Activated CD4-positive, alpha-beta T cell treated with anti-CD3 and anti-CD28 coated beads, Interleukin-2, Interleukin-4, amounts not matched to agents 100 ng/mL and 50 ng/mL, durations not matched to agents 16 hours and 8 hours (primary cell): ENCODE measurements around the gene NDRG4.
"Not testable (repeated sequence)": the region's sequence is repeated elsewhere in the genome, so short reads cannot be mapped to it uniquely, and the experiment has no call there.

Source experiments
- DNase-seq: peaks from one replicate; pipeline ENCODE4 v3.0.0-alpha.2; 2020; ENCODE audit warnings: low spot score

The NDRG4 gene

DNA sequence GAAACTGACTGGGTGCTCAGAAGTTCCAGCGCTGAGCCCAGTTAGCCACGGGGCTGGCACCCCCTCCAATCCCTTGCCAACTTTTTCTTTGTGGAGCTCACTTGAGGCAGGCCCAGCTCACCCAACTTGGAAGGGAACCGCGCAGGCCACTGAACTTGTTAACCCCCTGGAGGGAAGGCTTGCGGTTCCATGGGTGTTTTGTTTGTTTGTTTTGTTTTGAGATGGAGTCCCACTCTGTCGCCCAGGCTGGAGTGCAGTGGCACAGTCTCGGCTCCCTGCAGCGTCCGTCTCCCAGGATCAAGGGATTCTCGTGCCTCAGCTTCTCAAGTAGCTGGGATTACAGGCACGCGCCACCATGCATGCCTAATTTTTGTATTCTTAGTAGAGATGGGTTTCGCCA lies 34.1 kb upstream of the NDRG4 start:
- no peak for DNase-seq

DNA sequence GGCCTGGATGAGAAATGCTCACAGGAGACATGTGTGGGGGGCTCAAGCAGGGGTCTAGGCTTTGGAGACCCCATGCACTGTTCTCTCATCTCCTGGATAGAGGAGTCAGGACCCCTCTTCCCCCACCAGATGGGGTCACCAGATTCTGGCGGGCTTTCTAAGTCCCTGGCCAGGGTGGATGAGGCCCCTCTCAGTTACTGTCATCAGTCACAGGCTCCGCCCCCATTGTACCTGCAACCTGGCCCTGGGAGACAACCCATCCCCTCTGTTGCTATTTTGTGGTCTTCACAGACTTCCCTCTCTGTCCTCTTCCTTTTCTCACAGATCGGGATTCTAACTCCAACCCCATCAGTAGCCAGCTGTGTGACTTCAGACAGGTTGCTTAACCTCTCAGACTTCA lies 33.5 kb upstream of the NDRG4 start:
- DNase-seq = no peak

DNA sequence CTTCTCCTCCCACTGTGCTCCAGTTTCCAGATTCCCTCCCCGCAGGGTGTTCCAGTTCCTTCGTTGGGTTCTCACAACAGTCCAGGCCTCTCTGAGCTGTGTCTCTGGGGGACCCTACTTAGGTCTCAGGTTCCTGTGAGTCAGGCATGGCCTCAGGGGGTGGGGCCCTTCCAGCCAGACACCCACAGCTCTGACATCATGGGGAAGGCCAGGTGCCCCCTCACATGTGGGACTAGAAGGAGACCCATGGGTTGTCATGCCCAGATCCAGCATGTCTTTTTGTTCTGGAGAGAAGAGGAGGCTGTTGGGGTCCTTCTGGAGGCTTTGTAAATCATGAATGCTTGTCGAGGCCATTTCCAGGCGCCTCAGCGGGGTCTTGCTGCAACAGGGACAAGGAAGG lies 32.0 kb upstream of the NDRG4 start:
- no peak for DNase-seq

DNA sequence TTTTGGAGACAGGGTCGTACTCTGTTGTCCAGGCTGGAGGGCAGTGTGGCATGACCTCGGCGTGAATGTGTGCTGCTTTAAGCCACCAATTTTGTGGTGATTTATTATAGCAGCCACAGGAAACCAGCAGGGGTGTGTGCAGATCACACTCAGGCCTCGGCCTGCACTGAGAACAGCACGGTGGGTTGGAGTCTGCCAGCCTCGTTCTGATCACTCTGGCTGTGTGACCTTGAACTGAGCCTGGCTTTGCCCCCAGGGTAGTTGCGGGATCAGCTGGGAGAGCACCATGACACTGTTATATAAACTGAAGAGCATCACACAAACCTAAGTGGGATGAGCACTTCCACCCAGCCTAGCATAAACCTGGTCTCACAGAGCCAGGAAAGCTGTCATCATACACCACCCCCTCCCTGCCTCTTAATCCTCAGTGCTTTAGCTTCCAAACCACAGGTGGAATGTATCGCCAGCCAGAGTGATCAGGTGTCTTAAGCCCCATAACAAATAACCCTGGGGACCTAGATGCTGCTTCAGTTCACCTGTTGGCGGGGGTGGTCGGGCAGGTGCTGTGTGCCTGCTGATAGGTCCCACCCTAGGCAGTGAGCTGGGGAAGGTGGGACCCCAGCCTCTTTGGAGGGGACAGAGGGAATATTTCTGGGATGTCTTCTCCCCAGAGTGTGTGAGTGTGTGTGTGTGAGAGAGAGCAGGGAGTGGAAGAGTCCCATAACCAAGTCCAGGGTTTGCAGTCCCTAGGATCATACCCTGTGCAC lies 28.6 kb upstream of the NDRG4 start:
- DNase-seq = no peak

- no peak for DNase-seq
Measured at GRCh38 chr16:58472266-58472665, 27.7 kb upstream of the NDRG4 start.

DNA sequence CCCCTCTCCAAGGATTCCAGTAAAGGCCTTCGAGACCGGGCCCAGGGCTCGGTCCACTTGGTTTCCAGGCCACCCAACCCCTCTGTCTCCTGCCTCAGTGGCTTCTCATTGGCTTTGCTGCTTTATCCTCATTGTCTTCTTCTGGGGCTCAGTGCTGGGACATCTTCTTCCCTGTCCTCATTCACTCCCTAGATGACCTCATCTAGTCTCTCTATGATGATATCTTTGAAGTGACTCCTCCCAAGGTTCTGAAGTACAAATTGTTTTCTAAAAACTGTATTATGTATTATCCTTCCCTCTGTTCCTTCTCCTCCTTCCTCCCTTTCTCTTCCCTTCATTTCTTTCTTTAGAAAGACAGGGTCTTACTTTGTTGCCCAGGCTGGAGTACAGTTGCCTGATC lies 27.1 kb upstream of the NDRG4 start:
- no peak for DNase-seq

- DNase-seq = no peak
Measured at GRCh38 chr16:58474296-58474695, 25.6 kb upstream of the NDRG4 start.

GRCh38 chr16:58475091-58475619 lies 24.8 kb upstream of the NDRG4 start:
- DNase-seq = no peak

DNA sequence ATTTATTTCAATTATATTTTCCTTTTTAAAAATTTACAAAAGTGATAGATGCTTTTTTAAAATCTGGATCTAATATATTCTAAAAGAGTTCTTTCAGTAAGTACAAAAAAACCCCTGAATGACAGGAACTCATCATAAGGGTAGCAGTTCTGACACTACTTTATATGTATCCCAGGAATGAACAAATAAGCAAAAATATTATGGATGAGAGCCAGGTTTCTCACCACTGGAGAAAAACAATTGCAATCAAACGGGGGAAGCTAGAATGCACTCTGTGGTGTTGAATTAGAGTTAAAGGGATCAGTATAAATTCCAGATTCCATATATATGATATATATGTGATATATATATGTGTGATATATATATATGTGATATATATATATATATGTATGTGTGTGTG lies 23.2 kb upstream of the NDRG4 start:
- no peak for DNase-seq

- DNase-seq = no peak
Measured at GRCh38 chr16:58478427-58478826, 21.5 kb upstream of the NDRG4 start.

DNA sequence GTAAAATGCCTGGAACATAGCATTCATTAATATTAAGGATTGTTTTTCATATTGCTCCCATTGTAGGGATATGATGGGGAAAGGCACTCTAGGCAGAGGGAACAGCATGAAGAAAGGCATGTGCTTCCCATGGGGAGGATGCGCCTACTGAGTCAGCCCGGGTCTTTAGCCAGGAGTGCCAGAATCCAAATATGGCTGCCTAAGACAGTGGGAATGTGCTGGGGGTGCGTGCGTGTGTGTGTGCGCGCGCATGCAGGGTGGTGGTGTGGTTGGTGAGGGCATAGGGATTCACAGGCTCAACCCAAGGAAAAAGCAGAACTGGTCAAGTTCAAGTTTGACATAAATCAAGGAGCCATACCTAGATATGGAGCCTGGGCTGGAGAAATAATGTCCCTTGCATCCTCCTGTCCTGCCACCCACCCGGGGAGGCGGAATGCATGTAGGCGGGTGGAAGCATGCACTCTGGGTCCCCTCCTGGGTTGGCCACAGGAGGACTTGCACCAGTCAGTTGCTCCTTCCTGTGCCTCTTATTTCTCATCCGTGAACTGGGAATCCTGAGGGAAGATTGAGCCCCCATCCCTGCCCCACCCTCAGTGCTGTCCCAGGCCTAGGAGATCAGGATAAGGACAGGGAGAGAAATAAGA lies 18.6 kb upstream of the NDRG4 start:
- DNase-seq = no peak

DNA sequence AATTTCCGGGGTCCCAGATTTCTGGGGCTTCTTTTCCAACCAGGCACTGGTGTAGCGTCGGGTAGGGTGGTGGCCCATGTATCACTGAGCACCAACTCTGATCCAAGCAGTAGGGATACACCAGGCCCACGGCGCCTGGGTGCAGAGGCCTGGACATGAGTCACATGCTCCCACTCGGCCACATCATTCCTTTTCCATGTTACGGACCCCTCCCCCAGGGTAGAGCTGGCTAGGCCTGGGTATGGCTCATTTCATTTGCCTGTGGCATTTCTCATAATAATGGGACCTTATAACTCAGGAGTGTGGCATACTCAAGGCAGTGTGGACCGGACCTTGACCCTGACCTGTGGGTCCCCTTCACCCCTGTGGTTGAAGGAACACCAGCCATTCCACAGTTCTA lies 18.0 kb upstream of the NDRG4 start:
- DNase-seq = no peak

DNA sequence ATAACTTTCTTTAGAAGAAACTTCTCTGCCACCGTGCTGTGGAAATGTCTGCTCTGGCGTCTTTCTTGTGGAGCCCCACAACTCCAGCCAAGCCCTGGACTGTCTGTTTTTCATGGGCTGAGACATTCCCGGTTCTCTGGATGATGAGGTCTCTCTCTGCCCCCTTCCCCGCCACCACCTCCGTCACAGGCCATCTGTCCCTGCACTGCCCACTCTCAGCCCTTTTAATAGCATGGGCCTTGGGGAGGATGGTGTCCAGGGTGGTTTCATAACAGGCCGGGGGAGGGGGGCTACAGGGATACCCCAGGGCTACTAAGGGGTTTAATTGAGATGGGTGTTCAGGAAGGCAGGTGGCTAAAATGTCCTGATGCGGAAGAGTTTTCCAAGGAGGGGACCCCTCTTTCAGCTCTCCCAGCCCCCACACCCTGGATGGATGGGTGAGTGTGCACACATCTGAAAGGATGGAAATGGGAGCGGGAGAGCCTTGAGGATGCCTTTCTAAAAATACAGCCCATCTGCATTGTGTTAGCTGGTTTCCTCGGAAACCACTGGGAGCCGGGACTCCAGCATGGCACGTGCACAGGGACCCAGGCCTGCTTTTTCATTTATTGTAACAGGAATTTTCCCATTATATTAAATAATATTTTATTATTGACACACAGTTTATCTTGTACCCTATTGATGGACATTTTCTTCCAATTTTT lies 14.6 kb upstream of the NDRG4 start:
- no peak for DNase-seq

- peak; percentile 69 for DNase-seq
Measured at GRCh38 chr16:58487566-58488351, 12.2 kb upstream of the NDRG4 start.

- DNase-seq = no peak
Measured at GRCh38 chr16:58488531-58488930, 11.4 kb upstream of the NDRG4 start.

- no peak for DNase-seq
Measured at GRCh38 chr16:58490065-58490464, 9.9 kb upstream of the NDRG4 start.

GRCh38 chr16:58490539-58490938 lies 9.4 kb upstream of the NDRG4 start:
- not testable (repeated sequence) for DNase-seq

DNA sequence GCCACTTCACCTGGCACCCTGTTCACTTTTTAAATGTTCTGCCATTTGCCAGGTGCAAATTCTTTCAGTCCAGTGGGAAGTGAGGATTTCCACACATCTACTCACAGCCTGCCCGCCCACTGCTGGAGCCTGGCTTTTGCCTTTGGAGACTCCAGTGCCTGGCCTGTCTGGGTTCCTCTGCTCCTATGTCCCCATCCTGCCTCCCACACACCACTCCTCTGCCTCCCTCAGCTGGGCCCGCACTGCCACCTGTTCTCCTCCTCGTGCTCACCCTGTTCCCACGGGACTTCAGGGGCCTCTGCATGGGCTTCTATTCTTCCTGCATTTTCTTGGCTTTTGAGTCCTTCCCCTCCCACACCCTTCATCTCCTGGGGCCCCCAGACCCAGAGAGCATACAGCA lies 7.9 kb upstream of the NDRG4 start:
- DNase-seq = no peak

DNA sequence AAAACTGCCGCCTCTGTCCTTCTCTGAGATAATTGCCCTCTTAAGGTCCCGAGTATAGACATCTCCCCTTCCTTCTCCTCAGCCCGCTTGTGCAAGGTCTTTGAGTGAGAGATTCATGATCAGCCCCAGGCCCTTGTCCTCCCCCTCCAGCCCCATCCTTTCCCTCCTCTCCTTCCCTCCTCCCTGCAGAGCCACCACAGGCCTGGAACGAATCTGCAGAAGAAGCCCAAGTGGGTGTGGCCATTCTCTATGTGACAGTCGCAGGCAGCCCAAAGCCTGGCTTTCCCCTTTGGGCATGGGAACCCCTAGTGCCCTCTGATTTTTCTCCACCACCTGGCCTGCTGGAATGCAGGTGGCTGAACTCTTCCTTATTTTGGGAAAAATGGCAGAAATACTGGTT lies 7.2 kb upstream of the NDRG4 start:
- DNase-seq = no peak

- no peak for DNase-seq
Measured at GRCh38 chr16:58493756-58494431, 6.0 kb upstream of the NDRG4 start.

- DNase-seq = peak; percentile 80
Measured at GRCh38 chr16:58494981-58495520, 4.9 kb upstream of the NDRG4 start.
